Mesendoderm (in vitro differentiated cells): ENCODE results near the gene ZNF146. TPM values are rescaled to one million over a fixed set of nuclear protein-coding genes. Genes with fewer than 3 reads are reported as not detected.
"Not testable (repeated sequence)": the region's sequence is repeated elsewhere in the genome, so short reads cannot be mapped to it uniquely, and the experiment has no call there.

Experiments
- DNase-seq: peaks from one replicate; pipeline ENCODE4 v3.0.0; 2013
- H2AK5ac ChIP-seq: 2 replicates; pipeline ENCODE4 v1.6.1; 2013; ENCODE audit warnings: low read length, inconsistent platforms
- H2BK120ac ChIP-seq: 2 replicates; pipeline ENCODE4 v1.6.1; 2013; ENCODE audit warnings: low read depth, mild to moderate bottlenecking, low read length, moderate library complexity, mixed read lengths
- H2BK15ac ChIP-seq: replicated peaks from 2 replicates; pipeline ENCODE4 v1.6.1; 2013; ENCODE audit warnings: low read depth, mild to moderate bottlenecking, moderate library complexity
- H2BK5ac ChIP-seq: 2 replicates; pipeline ENCODE4 v1.6.1; 2013; ENCODE audit warnings: low read length, inconsistent platforms
- H3K18ac ChIP-seq: 2 replicates; pipeline ENCODE4 v1.6.1; 2013; ENCODE audit warnings: mild to moderate bottlenecking, low read length, mixed read lengths
- H3K23ac ChIP-seq: one replicate; pipeline ENCODE4 v1.6.1; 2013; ENCODE audit warnings: low read length
- H3K27ac ChIP-seq: 2 replicates; pipeline ENCODE4 v1.5.1; 2013; ENCODE audit warnings: low read depth, mild to moderate bottlenecking, inconsistent platforms, low read length, moderate library complexity
- H3K27me3 ChIP-seq: 2 replicates; pipeline ENCODE4 v1.6.1; 2013; ENCODE audit warnings: low read length, control low read depth, mild to moderate bottlenecking, inconsistent platforms; ENCODE audit not compliant: insufficient read depth, poor library complexity
- H3K36me3 ChIP-seq: 2 replicates; pipeline ENCODE4 v1.6.1; 2013; ENCODE audit warnings: low read length, inconsistent platforms; ENCODE audit not compliant: control insufficient read depth, insufficient read depth
- H3K4ac ChIP-seq: one replicate; pipeline ENCODE4 v1.6.1; 2013; ENCODE audit warnings: low read depth, mild to moderate bottlenecking, low read length, moderate library complexity
- H3K4me1 ChIP-seq: 2 replicates; pipeline ENCODE4 v1.6.1; 2013; ENCODE audit warnings: low read depth, low read length, inconsistent platforms; ENCODE audit not compliant: control insufficient read depth
- H3K4me2 ChIP-seq: 2 replicates; pipeline ENCODE4 v1.6.1; 2013; ENCODE audit warnings: low read length
- H3K4me3 ChIP-seq: 2 replicates; pipeline ENCODE4 v1.5.1; 2013; ENCODE audit warnings: mild to moderate bottlenecking, low read length
- H3K56ac ChIP-seq: one replicate; pipeline ENCODE4 v1.6.1; 2013; ENCODE audit warnings: low read length
- H3K79me1 ChIP-seq: 2 replicates; pipeline ENCODE4 v1.6.1; 2013; ENCODE audit warnings: low read length, inconsistent platforms
- H3K79me2 ChIP-seq: 2 replicates; pipeline ENCODE4 v1.6.1; 2013; ENCODE audit warnings: mild to moderate bottlenecking, low read length; ENCODE audit not compliant: control insufficient read depth, insufficient read depth
- H3K9ac ChIP-seq: 2 replicates; pipeline ENCODE4 v1.6.1; 2013; ENCODE audit warnings: low read length, inconsistent platforms
- H4K5ac ChIP-seq: one replicate; pipeline ENCODE4 v1.6.1; 2013; ENCODE audit warnings: low read length
- H4K8ac ChIP-seq: one replicate; pipeline ENCODE4 v1.6.1; 2013; ENCODE audit warnings: low read depth, mild to moderate bottlenecking, control low read depth, low read length, moderate library complexity
- WGBS: extraction: QIAGEN DNeasy Blood & Tissue Kit; methylation state at CpG from one replicate; pipeline ENCODE4 v1.1.7; 2013; ENCODE audit warnings: low lambda C conversion rate, missing lambda C conversion rate; ENCODE audit not compliant: insufficient coverage; ENCODE audit errors: extremely low coverage; 5-methylcytosine and 5-hydroxymethylcytosine counted together
- small RNA-seq: library from polyadenylated mRNA; stranded (forward); fragments of <200 nt; extraction: miRNeasy Mini kit (QIAGEN cat#:217004); gene quantifications from one replicate; pipeline ENCODE3, GENCODE V24; 2013; ENCODE audit not compliant: insufficient read depth

ZNF146 gene

DNA sequence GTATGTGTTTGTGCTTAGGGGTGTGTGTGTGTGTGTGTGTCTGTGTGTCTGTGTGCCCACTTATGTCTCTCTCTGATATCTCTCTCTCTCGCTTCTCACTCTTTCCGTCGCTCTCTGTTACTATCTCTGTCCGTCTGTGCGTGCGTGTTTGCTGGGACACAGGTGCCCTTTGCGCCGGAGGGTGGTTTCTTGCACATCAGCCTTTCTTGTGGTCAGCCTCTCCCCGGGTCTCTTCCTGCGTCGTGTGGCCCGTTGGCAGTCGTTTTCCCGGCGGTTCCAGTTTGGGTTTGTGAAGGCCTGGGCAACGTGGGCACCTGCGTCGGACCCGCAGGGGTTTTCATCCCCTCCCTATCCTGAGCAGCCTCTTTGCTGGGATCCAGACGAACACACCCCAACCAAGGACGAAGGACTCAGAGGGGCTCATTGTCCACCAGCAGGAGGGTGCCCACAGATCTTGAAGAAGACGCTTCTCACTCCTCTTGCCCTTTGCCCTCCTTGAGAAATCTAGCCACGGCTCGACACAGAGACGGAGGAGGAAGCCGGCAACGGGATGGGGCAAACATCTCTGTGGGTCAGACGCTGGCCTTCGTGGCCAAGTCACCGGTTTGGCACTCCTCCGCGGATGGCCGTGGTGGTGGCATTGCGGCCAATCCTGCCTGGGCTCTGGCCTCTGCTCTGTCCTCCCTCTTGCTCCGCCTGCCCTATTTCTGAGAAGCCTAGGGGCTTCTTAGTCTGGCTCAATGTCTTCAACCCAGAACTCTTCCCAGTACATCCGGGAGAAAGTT is 52.3 kb downstream of the ZNF146 start:
- Histone ChIP-seq H3K18ac (no peak overlapping the region), H3K56ac (no peak overlapping the region), H2BK15ac (no peak overlapping the region), H3K4me2 (no peak overlapping the region), H3K23ac (no peak overlapping the region), H4K5ac (no peak overlapping the region), H3K36me3 (no peaks in the 10 kb centered on the region), H3K4me3 (no peak overlapping the region), H4K8ac (no peak overlapping the region), H3K27me3 (no peaks in the 10 kb centered on the region), H3K79me2 (no peaks in the 10 kb centered on the region), H3K4me1 (no peaks in the 10 kb centered on the region), H2AK5ac (no peak overlapping the region), H2BK5ac (no peak overlapping the region), H3K79me1 (no peaks in the 10 kb centered on the region), H3K9ac (no peak overlapping the region), H3K27ac (no peak overlapping the region), H3K4ac (no peak overlapping the region), H2BK120ac (no peak overlapping the region)
- DNase-seq: no peak
- WGBS: no CpG with 5 or more reads among the region's 36 CpGs

- H3K79me1 ChIP-seq, H2BK15ac ChIP-seq, H4K8ac ChIP-seq, H3K23ac ChIP-seq, DNase-seq, H4K5ac ChIP-seq, H3K4me3 ChIP-seq, H3K56ac ChIP-seq, H3K18ac ChIP-seq, H3K4me1 ChIP-seq, H2AK5ac ChIP-seq, H3K27me3 ChIP-seq, H2BK5ac ChIP-seq, H3K9ac ChIP-seq, H2BK120ac ChIP-seq, H3K27ac ChIP-seq, H3K79me2 ChIP-seq, H3K4me2 ChIP-seq, H3K36me3 ChIP-seq, H3K4ac ChIP-seq: not testable (repeated sequence)
- no CpG with 5 or more reads among the region's 21 CpGs for WGBS
Observed at GRCh38 chr19:36268081-36268480, 53.2 kb downstream of the ZNF146 start.

DNA sequence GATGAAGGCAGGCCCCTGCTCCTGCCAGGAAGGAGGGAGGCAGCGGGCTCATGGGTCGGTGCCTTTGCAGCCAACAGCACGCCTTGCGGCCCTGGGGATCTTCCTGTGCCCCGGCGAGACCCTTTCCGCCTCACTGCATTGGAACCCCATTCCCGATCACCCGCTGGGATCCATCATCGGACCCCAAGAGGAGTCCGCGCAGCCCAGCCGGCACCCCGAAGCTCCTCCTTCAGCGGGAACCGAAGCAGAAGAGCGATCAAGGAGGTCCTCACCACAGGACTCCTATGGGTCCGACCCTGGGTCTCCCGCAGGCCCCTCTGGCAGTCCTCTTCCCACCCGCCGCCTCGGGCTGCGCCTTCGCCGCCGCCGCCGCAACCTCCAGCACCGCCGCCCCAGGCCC is 53.7 kb downstream of the ZNF146 start:
- H4K5ac ChIP-seq, H2AK5ac ChIP-seq, H3K36me3 ChIP-seq, H3K4ac ChIP-seq, H3K18ac ChIP-seq, H2BK15ac ChIP-seq, H3K79me1 ChIP-seq, H3K4me2 ChIP-seq, H3K4me1 ChIP-seq, H2BK120ac ChIP-seq, DNase-seq, H3K4me3 ChIP-seq, H3K23ac ChIP-seq, H3K56ac ChIP-seq, H3K79me2 ChIP-seq, H3K9ac ChIP-seq, H4K8ac ChIP-seq, H2BK5ac ChIP-seq, H3K27ac ChIP-seq, H3K27me3 ChIP-seq: not testable (repeated sequence)
- WGBS: no CpG with 5 or more reads among the region's 30 CpGs

- not testable (repeated sequence) for H2BK15ac ChIP-seq, H2AK5ac ChIP-seq, H3K4ac ChIP-seq, H3K79me1 ChIP-seq, H3K18ac ChIP-seq, H3K23ac ChIP-seq, H3K27me3 ChIP-seq, H3K9ac ChIP-seq, H3K4me1 ChIP-seq, H3K36me3 ChIP-seq, H4K5ac ChIP-seq, H3K27ac ChIP-seq, H3K79me2 ChIP-seq, H2BK120ac ChIP-seq, H3K56ac ChIP-seq, H4K8ac ChIP-seq, DNase-seq, H3K4me2 ChIP-seq, H3K4me3 ChIP-seq, H2BK5ac ChIP-seq
- no CpG with 5 or more reads among the region's 29 CpGs for WGBS
Observed at GRCh38 chr19:36269295-36269694, 54.4 kb downstream of the ZNF146 start.

Small RNA genes within 50 kb of the gene (small RNA-seq; reads per million reads assigned to genes)
- not detected for gene RF00019
